ENCODE measurements around the gene TPSB2.

Gene TPSB2

DNA sequence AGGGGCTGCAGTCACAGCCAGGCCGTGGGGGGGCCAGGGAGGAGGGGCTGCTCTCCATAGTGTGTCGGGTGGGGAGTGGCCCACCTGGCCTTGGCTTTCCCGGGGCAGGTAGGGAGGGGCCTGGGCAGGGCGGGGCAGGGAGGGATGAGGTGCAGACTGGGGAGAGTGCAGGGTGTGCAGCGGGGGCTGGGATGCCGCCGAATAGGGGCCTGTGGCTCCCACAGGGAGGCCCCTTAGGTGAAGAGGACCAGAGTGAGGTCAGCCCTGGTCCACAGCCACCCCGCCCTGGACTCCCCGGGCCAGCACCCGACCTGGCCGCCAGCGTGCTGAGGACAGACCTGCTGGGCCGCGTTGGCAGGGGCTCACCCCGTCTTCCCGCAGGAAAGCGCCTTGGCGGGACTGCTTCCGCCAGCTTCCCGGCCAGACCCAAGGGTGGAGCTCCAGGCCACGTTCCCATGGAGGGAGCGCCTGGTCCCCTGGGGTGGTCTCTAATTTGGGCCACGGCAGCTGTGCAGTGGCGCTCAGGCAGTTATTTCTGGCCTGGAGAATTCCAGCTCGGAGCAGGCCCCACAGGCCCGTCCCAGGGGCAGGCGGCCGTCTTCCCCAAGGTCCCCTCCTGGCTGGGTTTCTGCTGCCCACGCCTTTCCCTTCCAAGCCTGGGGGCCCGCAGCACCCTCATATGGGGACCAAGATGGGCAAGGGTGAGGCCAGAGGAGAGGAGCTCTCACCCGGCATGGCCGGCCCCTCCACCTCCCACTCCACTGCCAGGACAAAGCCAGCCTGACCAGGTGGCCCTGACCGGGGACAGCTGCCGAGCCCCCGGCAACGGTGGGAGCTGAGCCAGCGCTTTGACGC is 49.2 kb downstream of the TPSB2 start:
- no peak for DNase-seq
